GM18868 (cell line): ENCODE data around the gene PGA5.

ENCODE experiments used
- ATAC-seq: cut with Tn5 transposase; IDR thresholded peaks from one replicate; pipeline ENCODE4 v1.9.1; 2021; ENCODE audit warnings: mild to moderate bottlenecking, moderate library complexity; ENCODE audit not compliant: unreplicated experiment

PGA5 gene

GRCh38 chr11:61293867-61294716 lies 53.1 kb downstream of the PGA5 start:
- ATAC-seq: peak; percentile 27

DNA sequence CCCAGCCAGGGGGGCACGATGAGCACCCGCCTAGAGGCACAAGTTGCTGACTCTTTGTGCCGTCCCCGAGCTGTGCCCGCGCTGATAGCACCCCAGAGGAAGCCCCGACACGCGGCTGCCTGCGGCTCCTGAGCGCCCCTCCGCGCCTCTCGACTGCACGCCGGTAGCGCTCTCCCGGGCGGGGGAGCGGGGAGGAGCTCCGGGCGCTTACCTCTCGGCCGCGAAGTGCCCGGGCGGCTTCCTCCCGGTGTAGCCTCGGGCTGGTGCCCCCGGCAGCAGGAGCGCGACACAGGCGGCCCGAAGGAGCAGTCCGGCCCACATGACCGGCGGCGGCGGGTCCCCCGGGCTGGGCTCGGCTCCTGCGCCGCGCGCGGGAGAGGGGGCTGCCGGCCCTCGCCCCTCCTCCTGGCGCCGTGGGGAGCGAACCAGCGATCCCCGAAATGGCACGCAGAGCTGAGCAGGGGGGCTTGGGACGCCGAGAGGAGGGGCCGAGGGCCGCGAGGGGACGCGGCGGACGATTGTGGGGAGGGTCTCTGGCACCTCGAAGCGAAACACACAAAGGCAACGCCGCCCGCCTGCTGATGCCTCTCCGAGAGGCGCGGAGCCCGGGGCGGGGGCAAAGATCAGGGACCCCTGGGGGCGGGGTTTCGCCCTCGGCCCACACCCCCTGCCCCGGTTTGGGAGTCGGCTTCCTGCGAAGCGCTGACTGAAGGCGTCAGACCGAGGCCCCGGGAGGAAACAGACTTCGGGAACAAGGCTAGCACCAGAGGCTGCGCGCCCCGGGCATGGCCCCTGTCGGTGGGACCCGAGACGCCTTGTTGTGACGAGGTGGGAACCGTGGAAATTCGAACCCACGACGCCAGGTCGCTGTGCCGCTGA lies 54.0 kb downstream of the PGA5 start, which contains the start of gene VWCE:
Gene VWCE, minus strand, starts transcription at position 600 of the 879 bp plus-strand sequence. Its CDS starts 279 bp downstream, at position 321.
- peak; percentile 75 for ATAC-seq

DNA sequence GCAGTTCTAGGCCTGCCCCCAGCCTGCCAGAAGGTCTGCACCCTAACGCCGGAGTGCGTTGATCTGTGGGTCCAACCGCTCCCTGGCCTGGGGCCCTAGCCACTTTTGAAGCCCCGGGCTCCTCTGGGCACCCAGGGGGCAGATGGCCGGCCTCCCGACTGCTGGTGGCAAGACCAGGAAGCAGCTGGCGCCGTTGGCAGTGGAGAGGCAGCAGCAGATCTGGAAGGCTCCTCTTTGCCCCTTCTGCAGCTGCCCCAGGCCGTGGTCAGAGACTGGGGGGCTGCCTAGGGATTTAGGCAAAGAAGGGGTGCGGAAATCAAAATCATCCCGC lies 54.6 kb downstream of the PGA5 start:
- ATAC-seq: no peak

- no peak for ATAC-seq
Observed at GRCh38 chr11:61297341-61297740, 56.4 kb downstream of the PGA5 start.

DNA sequence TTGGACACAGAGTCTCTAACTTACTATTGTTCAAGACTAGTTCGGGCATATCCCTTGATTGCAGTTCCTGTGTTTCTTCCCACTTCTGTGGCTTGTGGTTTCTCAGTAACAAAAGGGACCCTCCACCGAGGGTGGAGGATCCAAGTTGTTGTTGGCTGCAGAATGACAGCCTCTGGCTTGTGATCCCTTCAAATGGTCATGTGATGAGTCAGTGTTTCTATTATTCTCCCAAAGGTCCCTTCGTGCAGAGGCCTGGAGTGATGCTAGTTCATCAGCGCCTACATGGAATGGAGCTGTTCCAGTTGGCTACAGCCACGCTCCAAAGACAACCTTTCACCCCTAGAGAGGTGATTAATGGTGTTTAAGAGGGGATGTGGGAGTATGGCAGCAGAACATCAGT lies 56.8 kb downstream of the PGA5 start:
- ATAC-seq: no peak

- no peak for ATAC-seq
Observed at GRCh38 chr11:61298663-61299244, 57.8 kb downstream of the PGA5 start.
